Parathyroid adenoma (tissue), 2 donors: Measurements from ENCODE around the gene CMYA5.

Experiments used
- H2AFZ ChIP-seq: fragments of 300-600 bp; sonication (generic); one replicate; pipeline ENCODE4 v1.7.0; 2017; ENCODE audit warnings: antibody characterized with exemption, mild to moderate bottlenecking
- H3K27ac ChIP-seq: fragments of 300-600 bp; sonication (generic); one replicate; pipeline ENCODE4 v1.7.0; 2017
- H3K27me3 ChIP-seq: fragments of 300-600 bp; sonication (generic); one replicate; pipeline ENCODE4 v1.7.0; 2017; ENCODE audit warnings: low read length; ENCODE audit not compliant: control insufficient read depth, insufficient read depth
- H3K36me3 ChIP-seq: fragments of 300-600 bp; sonication (generic); one replicate; pipeline ENCODE4 v1.7.0; 2017; ENCODE audit warnings: low read length; ENCODE audit not compliant: control insufficient read depth, insufficient read depth
- H3K4me1 ChIP-seq: fragments of 300-600 bp; sonication (generic); one replicate; pipeline ENCODE4 v1.7.0; 2017; ENCODE audit warnings: control low read depth
- H3K4me2 ChIP-seq: fragments of 300-600 bp; sonication (generic); one replicate; pipeline ENCODE4 v1.7.0; 2017; ENCODE audit warnings: low read length
- H3K4me3 ChIP-seq: fragments of 300-600 bp; sonication (generic); one replicate; pipeline ENCODE4 v1.7.0; 2017; ENCODE audit warnings: low read depth, low read length
- H3K79me2 ChIP-seq: fragments of 300-600 bp; sonication (generic); one replicate; pipeline ENCODE4 v1.7.0; 2017; ENCODE audit warnings: control low read depth
- H3K9ac ChIP-seq: fragments of 300-600 bp; sonication (generic); one replicate; pipeline ENCODE4 v1.7.0; 2017; ENCODE audit warnings: mild to moderate bottlenecking
- H3K9me3 ChIP-seq: fragments of 300-600 bp; sonication (generic); one replicate; pipeline ENCODE4 v1.7.0; 2017; ENCODE audit warnings: low read length; ENCODE audit not compliant: control insufficient read depth
- TF ChIP-seq, protein P1 (sequence below): fragments of 300-600 bp; sonication (generic); IDR thresholded peaks from one replicate; pipeline ENCODE4 v1.7.0; 2017; ENCODE audit warnings: antibody characterized with exemption, mild to moderate bottlenecking
- donor health status: primary hyperparathyroidism.

CMYA5 gene

GRCh38 chr5:79697222-79698170 is 7.9 kb downstream of the CMYA5 start:
- no peaks in the 10 kb centered on the region for H3K27me3 ChIP-seq
- peak overlapping the region; percentile 5 for H3K27ac ChIP-seq
- no peaks in the 10 kb centered on the region for H3K9me3 ChIP-seq
- H3K4me1 ChIP-seq = peaks cover 15% of the 10 kb centered on the region
- H3K9ac ChIP-seq = no peak overlapping the region
- peaks cover 8% of the 10 kb centered on the region for H3K79me2 ChIP-seq
- H2AFZ ChIP-seq = no peak overlapping the region
- H3K36me3 ChIP-seq = no peaks in the 10 kb centered on the region
- no peak overlapping the region for H3K4me2 ChIP-seq
- TF ChIP-seq, protein P1, sequence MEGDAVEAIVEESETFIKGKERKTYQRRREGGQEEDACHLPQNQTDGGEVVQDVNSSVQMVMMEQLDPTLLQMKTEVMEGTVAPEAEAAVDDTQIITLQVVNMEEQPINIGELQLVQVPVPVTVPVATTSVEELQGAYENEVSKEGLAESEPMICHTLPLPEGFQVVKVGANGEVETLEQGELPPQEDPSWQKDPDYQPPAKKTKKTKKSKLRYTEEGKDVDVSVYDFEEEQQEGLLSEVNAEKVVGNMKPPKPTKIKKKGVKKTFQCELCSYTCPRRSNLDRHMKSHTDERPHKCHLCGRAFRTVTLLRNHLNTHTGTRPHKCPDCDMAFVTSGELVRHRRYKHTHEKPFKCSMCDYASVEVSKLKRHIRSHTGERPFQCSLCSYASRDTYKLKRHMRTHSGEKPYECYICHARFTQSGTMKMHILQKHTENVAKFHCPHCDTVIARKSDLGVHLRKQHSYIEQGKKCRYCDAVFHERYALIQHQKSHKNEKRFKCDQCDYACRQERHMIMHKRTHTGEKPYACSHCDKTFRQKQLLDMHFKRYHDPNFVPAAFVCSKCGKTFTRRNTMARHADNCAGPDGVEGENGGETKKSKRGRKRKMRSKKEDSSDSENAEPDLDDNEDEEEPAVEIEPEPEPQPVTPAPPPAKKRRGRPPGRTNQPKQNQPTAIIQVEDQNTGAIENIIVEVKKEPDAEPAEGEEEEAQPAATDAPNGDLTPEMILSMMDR = no peak
- H3K4me3 ChIP-seq = no peak overlapping the region

DNA sequence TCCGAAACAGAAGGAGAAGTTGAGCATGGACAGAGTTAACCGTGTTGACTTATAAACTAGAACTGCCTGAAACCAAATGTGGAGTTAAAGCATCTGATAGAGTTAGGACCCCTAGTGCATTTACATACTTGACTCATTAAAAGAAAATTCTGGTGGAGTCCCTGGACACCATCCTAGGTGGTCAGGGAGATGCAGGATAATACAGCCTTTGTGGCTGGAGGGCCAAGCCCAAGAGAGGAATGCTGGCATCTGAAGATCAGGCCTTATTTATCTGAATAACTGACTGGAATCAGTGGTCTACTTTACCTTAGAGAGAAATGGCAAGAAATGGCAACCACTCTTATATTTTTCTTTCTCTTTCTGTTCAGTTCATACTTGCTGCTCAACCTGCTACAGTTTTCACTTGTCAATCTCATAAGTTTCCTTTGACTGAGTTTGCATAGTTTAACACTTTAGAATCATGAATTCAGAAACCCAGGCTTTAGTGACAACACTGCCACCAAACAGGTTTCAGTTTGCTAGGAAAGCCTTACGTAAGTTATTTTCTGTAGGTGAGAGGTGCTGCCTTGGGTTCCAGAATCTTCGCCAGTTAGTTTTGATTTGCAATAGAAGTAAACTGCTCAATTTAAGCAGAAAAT is 10.2 kb downstream of the CMYA5 start:
- TF ChIP-seq, protein P1 = no peak
- Histone ChIP-seq H3K9ac (no peak overlapping the region), H3K4me3 (no peak overlapping the region), H3K9me3 (no peaks in the 10 kb centered on the region), H3K4me2 (no peak overlapping the region), H3K4me1 (peaks cover 9% of the 10 kb centered on the region), H3K36me3 (no peaks in the 10 kb centered on the region), H3K79me2 (peaks cover 13% of the 10 kb centered on the region), H3K27ac (no peak overlapping the region), H2AFZ (no peak overlapping the region), H3K27me3 (no peaks in the 10 kb centered on the region)

DNA sequence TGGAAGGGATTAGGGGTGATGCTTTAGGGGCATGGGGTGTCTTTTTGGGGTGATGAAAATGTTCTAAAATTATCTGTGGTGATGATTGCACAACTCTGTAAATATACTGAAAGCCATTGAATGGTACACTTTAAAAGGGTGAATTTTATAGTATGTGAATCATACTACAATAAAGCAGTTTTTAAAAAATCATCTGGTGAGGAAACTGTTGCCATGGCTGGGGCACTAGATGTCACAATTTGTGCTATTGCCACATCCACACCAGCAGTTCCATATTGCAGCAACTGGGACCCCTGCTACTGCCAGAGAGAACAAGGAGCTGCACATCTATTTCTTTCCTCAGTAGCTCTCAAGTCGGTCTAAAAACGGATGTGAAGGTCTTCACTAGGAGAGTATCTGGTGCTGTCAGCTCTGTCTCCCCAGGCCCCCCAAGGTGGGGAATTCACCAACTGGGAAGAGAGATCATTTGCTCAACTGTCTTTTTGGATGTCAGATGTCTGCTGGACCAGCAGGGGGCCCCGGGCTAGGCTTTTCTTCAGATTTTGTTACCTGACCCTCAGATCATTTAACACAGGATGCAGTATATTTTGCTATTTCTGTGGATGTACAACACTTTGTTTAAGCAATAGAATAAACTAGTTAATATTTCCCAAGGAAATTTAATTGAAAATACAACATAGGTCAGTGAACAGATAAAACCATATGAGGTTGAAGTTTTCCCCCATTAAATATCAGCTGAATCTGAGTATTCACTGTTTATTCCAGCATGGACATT is 13.2 kb downstream of the CMYA5 start:
- Histone ChIP-seq H3K36me3 (no peaks in the 10 kb centered on the region), H3K9me3 (no peaks in the 10 kb centered on the region)

GRCh38 chr5:79703381-79703645 is 13.7 kb downstream of the CMYA5 start:
- H3K9ac ChIP-seq = no peak overlapping the region
- no peak overlapping the region for H3K4me3 ChIP-seq
- H3K27ac ChIP-seq = no peak overlapping the region
- no peak overlapping the region for H3K4me2 ChIP-seq
- TF ChIP-seq, protein P1 = no peak
- H3K79me2 ChIP-seq = peaks cover 13% of the 10 kb centered on the region
- H2AFZ ChIP-seq = no peak overlapping the region
- H3K27me3 ChIP-seq = no peaks in the 10 kb centered on the region
- H3K4me1 ChIP-seq = peaks cover 6% of the 10 kb centered on the region
- H3K9me3 ChIP-seq = no peaks in the 10 kb centered on the region
- no peaks in the 10 kb centered on the region for H3K36me3 ChIP-seq

More for the DNA sequence above, 13.2 kb downstream of the CMYA5 start:
- peaks cover 13% of the 10 kb centered on the region for H3K79me2 ChIP-seq
- H3K4me1 ChIP-seq = peaks cover 9% of the 10 kb centered on the region
- H3K4me2 ChIP-seq = no peak overlapping the region
- no peak overlapping the region for H3K4me3 ChIP-seq
- TF ChIP-seq, protein P1 = peak; percentile 54
- H3K27ac ChIP-seq = no peak overlapping the region
- H3K9ac ChIP-seq = no peak overlapping the region
- H2AFZ ChIP-seq = no peak overlapping the region
- H3K27me3 ChIP-seq = no peaks in the 10 kb centered on the region
